GM21515 (cell line): ENCODE results near the gene FNDC3A.

ENCODE experiments used
- ATAC-seq: cut with Tn5 transposase; IDR thresholded peaks from one replicate; pipeline ENCODE4 v1.9.1; 2021; ENCODE audit not compliant: unreplicated experiment

Gene FNDC3A

GRCh38 chr13:48975856-48976575 is at the start of gene FNDC3A:
FNDC3A (plus strand) TSS chr13:48975912; CDS start chr13:49006191, 30,279 bp downstream.
- peak; percentile 55 for ATAC-seq

- no peak for ATAC-seq
Observed at GRCh38 chr13:48928757-48929430, 46.8 kb upstream of the FNDC3A start.

- no peak for ATAC-seq
Observed at GRCh38 chr13:48930918-48931317, 44.8 kb upstream of the FNDC3A start.

- no peak for ATAC-seq
Observed at GRCh38 chr13:48938308-48938943, 37.3 kb upstream of the FNDC3A start.

GRCh38 chr13:48939728-48940127 is 36.0 kb upstream of the FNDC3A start:
- ATAC-seq = no peak

GRCh38 chr13:48942131-48942530 is 33.6 kb upstream of the FNDC3A start:
- ATAC-seq = no peak

GRCh38 chr13:48944221-48944620 is 31.5 kb upstream of the FNDC3A start:
- no peak for ATAC-seq

GRCh38 chr13:48945626-48946025 is 30.1 kb upstream of the FNDC3A start:
- no peak for ATAC-seq

GRCh38 chr13:48946163-48946562 is 29.5 kb upstream of the FNDC3A start:
- ATAC-seq = no peak

- no peak for ATAC-seq
Observed at GRCh38 chr13:48949566-48950500, 25.9 kb upstream of the FNDC3A start.

- ATAC-seq = no peak
Observed at GRCh38 chr13:48950501-48950875, 25.2 kb upstream of the FNDC3A start.

- ATAC-seq = no peak
Observed at GRCh38 chr13:48954081-48954480, 21.6 kb upstream of the FNDC3A start.

GRCh38 chr13:48955536-48955935 is 20.2 kb upstream of the FNDC3A start:
- no peak for ATAC-seq

- ATAC-seq = no peak
Observed at GRCh38 chr13:48961379-48961778, 14.3 kb upstream of the FNDC3A start.

GRCh38 chr13:48962281-48962680 is 13.4 kb upstream of the FNDC3A start:
- ATAC-seq = no peak

- no peak for ATAC-seq
Observed at GRCh38 chr13:48965736-48966135, 10.0 kb upstream of the FNDC3A start.

- ATAC-seq = no peak
Observed at GRCh38 chr13:48969685-48970084, 6.0 kb upstream of the FNDC3A start.

- ATAC-seq = no peak
Observed at GRCh38 chr13:48973845-48974431, 1.8 kb upstream of the FNDC3A start.

GRCh38 chr13:48975101-48975855 is 434 bp upstream of the FNDC3A start:
- ATAC-seq = no peak
